IMR-90 (cell line): ENCODE data around the gene TMA7.

ENCODE experiments used
- BHLHE40 ChIP-seq: fragments of 150-350 bp; IDR thresholded peaks from 2 replicates; pipeline ENCODE4 v1.6.1; 2016; ENCODE audit warnings: mild to moderate bottlenecking, low read depth, low read length
- CEBPB ChIP-seq: IDR thresholded peaks from 2 replicates; pipeline ENCODE4 v1.6.1; 2012; ENCODE audit warnings: low read depth, low read length, improper control_type of control experiment
- CTCF ChIP-seq: conservative IDR thresholded peaks from 2 replicates; pipeline ENCODE4 v1.5.1; 2012; ENCODE audit warnings: mild to moderate bottlenecking, low read depth, low read length, improper control_type of control experiment
- ELK1 ChIP-seq: fragments of 150-350 bp; IDR thresholded peaks from 2 replicates; pipeline ENCODE4 v1.6.1; 2016; ENCODE audit warnings: low read depth, mild to moderate bottlenecking, low read length, moderate library complexity, borderline replicate concordance
- FOS ChIP-seq: fragments of 150-350 bp; IDR thresholded peaks from 2 replicates; pipeline ENCODE4 v1.6.1; 2016; ENCODE audit warnings: low read depth, low read length
- MAFK ChIP-seq: IDR thresholded peaks from 2 replicates; pipeline ENCODE4 v1.6.1; 2012; ENCODE audit warnings: low read depth, low read length, improper control_type of control experiment
- MXI1 ChIP-seq: IDR thresholded peaks from 2 replicates; pipeline ENCODE4 v1.6.1; 2012; ENCODE audit warnings: low read depth, mild to moderate bottlenecking, low read length, moderate library complexity, borderline replicate concordance
- POLR2A ChIP-seq: IDR thresholded peaks from 2 replicates; pipeline ENCODE4 v1.6.1; 2012; ENCODE audit warnings: mild to moderate bottlenecking, low read depth, low read length
- RAD21 ChIP-seq: IDR thresholded peaks from 2 replicates; pipeline ENCODE4 v1.6.1; 2012; ENCODE audit warnings: low read length, improper control_type of control experiment
- RCOR1 ChIP-seq: IDR thresholded peaks from 2 replicates; pipeline ENCODE4 v1.6.1; 2012; ENCODE audit warnings: mild to moderate bottlenecking, low read length, improper control_type of control experiment; ENCODE audit not compliant: insufficient replicate concordance
- RFX5 ChIP-seq: IDR thresholded peaks from 2 replicates; pipeline ENCODE4 v1.8.0; 2012; ENCODE audit warnings: low read depth, mild to moderate bottlenecking, low read length, moderate library complexity
- SMC3 ChIP-seq: fragments of 150-350 bp; IDR thresholded peaks from 2 replicates; pipeline ENCODE4 v1.6.1; 2016; ENCODE audit warnings: low read depth, mild to moderate bottlenecking, antibody characterized with exemption, low read length, moderate library complexity

DNA sequence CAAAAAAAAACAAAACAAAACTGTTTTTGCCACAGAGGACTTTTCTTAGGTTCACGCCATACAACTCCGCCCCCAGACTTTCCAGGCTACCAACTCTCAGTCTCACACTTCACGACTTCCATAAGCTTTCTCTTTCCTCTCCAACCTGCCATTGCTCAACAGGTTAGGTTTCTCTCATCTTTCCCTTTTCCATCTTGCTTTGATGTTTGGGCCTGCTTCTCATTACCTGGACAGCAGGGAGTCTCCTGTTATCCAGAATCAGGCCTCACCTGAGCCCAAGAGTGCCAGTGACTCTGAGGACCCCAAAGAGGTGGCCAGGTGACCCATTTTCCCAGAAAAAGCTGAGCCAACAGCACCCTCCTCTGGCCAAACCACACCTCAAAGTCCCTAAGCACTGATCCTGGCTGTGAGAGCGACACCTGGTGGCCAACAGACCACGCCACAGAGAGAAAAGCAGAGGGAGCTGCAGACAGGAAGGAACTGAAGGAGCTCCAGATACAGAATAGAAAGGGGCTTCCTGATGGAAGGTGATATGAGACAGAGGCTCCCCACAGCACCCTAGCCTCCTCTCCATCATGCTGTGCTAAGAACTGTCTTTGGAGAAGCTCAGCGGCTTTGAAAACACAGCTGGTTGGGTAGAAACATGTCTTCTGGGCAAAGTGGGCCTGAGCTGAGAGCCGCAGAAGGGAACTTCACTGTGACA, 4.1 kb upstream of the TMA7 start:
- TF ChIP-seq CTCF (peak; percentile 100), MAFK (no peak; the same call in 1 of the 2 replicates), BHLHE40 (no peak), POLR2A (no peak), ELK1 (no peak), RAD21 (peak; percentile 93), SMC3 (peak; percentile 99), RFX5 (no peak), FOS (no peak), RCOR1 (no peak), CEBPB (no peak), MXI1 (no peak)
